Stimulated activated naive B cell treated with anti-CD40 and anti-IgM and Interleukin-4, amounts not matched to agents 10 μg/mL and 1 μg/mL and 100 μg/mL, for 72 hours (primary cell): Measurements from ENCODE around the gene NBPF20.
"Not testable (repeated sequence)": the region's sequence is repeated elsewhere in the genome, so short reads cannot be mapped to it uniquely, and the experiment has no call there.

Experiments
- ATAC-seq, 2 donors: fragments of 150-1000 bp; cut with Tn5 transposase; replicated peaks; 2 replicates each; pipeline ENCODE4 v1.10.0; 2021; ENCODE audit warnings: moderate library complexity in 1 of 2
- DNase-seq: peaks from one replicate; pipeline ENCODE4 v3.0.0; 2021
- H3K27ac Mint-ChIP-seq: one replicate; pipeline ENCODE4 v1.8.0; 2022; ENCODE audit warnings: mild to moderate bottlenecking, mixed read lengths
- H3K27me3 Mint-ChIP-seq, 2 donors: one replicate each; pipeline ENCODE4 v1.8.0; 2022; ENCODE audit warnings: mixed read lengths in 2 of 2
- H3K36me3 Mint-ChIP-seq, 2 donors: one replicate each; pipeline ENCODE4 v1.8.0; 2022; ENCODE audit warnings: mixed read lengths in 2 of 2, mild to moderate bottlenecking in 1 of 2
- H3K4me1 Mint-ChIP-seq, 2 donors: one replicate each; pipeline ENCODE4 v1.8.0; 2022; ENCODE audit warnings: mixed read lengths in 2 of 2, mild to moderate bottlenecking in 1 of 2
- H3K4me3 Mint-ChIP-seq, 2 donors: one replicate each; pipeline ENCODE4 v1.8.0; 2022; ENCODE audit warnings: mild to moderate bottlenecking in 2 of 2, mixed read lengths in 2 of 2, moderate library complexity in 1 of 2
- H3K9me3 Mint-ChIP-seq, 2 donors: one replicate each; pipeline ENCODE4 v1.8.0; 2022; ENCODE audit warnings: mixed read lengths in 2 of 2, mild to moderate bottlenecking in 1 of 2

NBPF20 gene

GRCh38 chr1:145425436-145426029 is at the start of gene NBPF20:
Gene NBPF20 (minus strand): TSS chr1:145425603. CDS start chr1:145405272, 20,331 bp downstream.
- Mint-ChIP-seq H3K9me3 (peaks cover 11 to 16% of the 10 kb centered on the region in 2 donors), H3K4me3 (peak within 1 kb of the TSS; percentile 97 to 99), H3K27me3 (peaks cover 35 to 36% of the 10 kb centered on the region in 2 donors), H3K36me3 (peaks cover 7 to 11% of the 10 kb centered on the region in 2 donors), H3K27ac (peak within 1 kb of the TSS; percentile 87), H3K4me1 (peaks cover 6 to 14% of the 10 kb centered on the region in 2 donors)
- ATAC-seq (peak; percentile 98 to 99), DNase-seq (peak; percentile 79)

- DNase-seq, H3K9me3 Mint-ChIP-seq, ATAC-seq, H3K27me3 Mint-ChIP-seq, H3K36me3 Mint-ChIP-seq, H3K4me1 Mint-ChIP-seq: not testable (repeated sequence)
- peak overlapping the region in 1 of 2 donors; percentile 78 for H3K4me3 Mint-ChIP-seq
- H3K27ac Mint-ChIP-seq, result peak overlapping the region; percentile 93
Observed at GRCh38 chr1:145474837-145475368, 49.5 kb upstream of the NBPF20 start.

GRCh38 chr1:145472731-145473130 is 47.3 kb upstream of the NBPF20 start:
- ATAC-seq, DNase-seq, H3K4me3 Mint-ChIP-seq, H3K4me1 Mint-ChIP-seq, H3K36me3 Mint-ChIP-seq, H3K27ac Mint-ChIP-seq, H3K9me3 Mint-ChIP-seq, H3K27me3 Mint-ChIP-seq: not testable (repeated sequence)

- DNase-seq, H3K27ac Mint-ChIP-seq, H3K36me3 Mint-ChIP-seq, ATAC-seq, H3K27me3 Mint-ChIP-seq, H3K4me1 Mint-ChIP-seq, H3K9me3 Mint-ChIP-seq, H3K4me3 Mint-ChIP-seq: not testable (repeated sequence)
Observed at GRCh38 chr1:145471365-145471764, 46.0 kb upstream of the NBPF20 start.

GRCh38 chr1:145465405-145466144 is 40.2 kb upstream of the NBPF20 start:
- H3K27me3 Mint-ChIP-seq, H3K4me1 Mint-ChIP-seq, H3K9me3 Mint-ChIP-seq, H3K36me3 Mint-ChIP-seq: not testable (repeated sequence)
- Mint-ChIP-seq H3K27ac (peak overlapping the region; percentile 98), H3K4me3 (peak overlapping the region; percentile 79)
- DNase-seq, result peak; percentile 93
- ATAC-seq, result peak; percentile 82 to 86

- not testable (repeated sequence) for H3K36me3 Mint-ChIP-seq, H3K27me3 Mint-ChIP-seq, H3K4me1 Mint-ChIP-seq, H3K9me3 Mint-ChIP-seq
- H3K27ac Mint-ChIP-seq, result peak overlapping the region; percentile 98
- peak; percentile 60 to 64 for ATAC-seq
- H3K4me3 Mint-ChIP-seq, result peak overlapping the region; percentile 79
- peak; percentile 50 for DNase-seq
Observed at GRCh38 chr1:145464708-145465336, 39.4 kb upstream of the NBPF20 start.

- peaks cover 7 to 13% of the 10 kb centered on the region in 2 donors for H3K27me3 Mint-ChIP-seq
- not testable (repeated sequence) for ATAC-seq, H3K4me1 Mint-ChIP-seq, H3K36me3 Mint-ChIP-seq, H3K27ac Mint-ChIP-seq, H3K9me3 Mint-ChIP-seq, DNase-seq, H3K4me3 Mint-ChIP-seq
Observed at GRCh38 chr1:145464017-145464416, 38.6 kb upstream of the NBPF20 start.

- H3K4me3 Mint-ChIP-seq, ATAC-seq, H3K4me1 Mint-ChIP-seq, DNase-seq, H3K27ac Mint-ChIP-seq, H3K36me3 Mint-ChIP-seq, H3K9me3 Mint-ChIP-seq: not testable (repeated sequence)
- H3K27me3 Mint-ChIP-seq, result peaks cover 13 to 15% of the 10 kb centered on the region in 2 donors
Observed at GRCh38 chr1:145460684-145461083, 35.3 kb upstream of the NBPF20 start.

GRCh38 chr1:145460048-145460447 is 34.6 kb upstream of the NBPF20 start:
- H3K36me3 Mint-ChIP-seq, H3K9me3 Mint-ChIP-seq, H3K27ac Mint-ChIP-seq, H3K4me1 Mint-ChIP-seq, DNase-seq, H3K4me3 Mint-ChIP-seq, ATAC-seq: not testable (repeated sequence)
- peaks cover 13 to 15% of the 10 kb centered on the region in 2 donors for H3K27me3 Mint-ChIP-seq

GRCh38 chr1:145459591-145459990 is 34.2 kb upstream of the NBPF20 start:
- ATAC-seq, result peak; percentile 19 to 28
- not testable (repeated sequence) for H3K36me3 Mint-ChIP-seq, DNase-seq, H3K9me3 Mint-ChIP-seq, H3K4me1 Mint-ChIP-seq, H3K27ac Mint-ChIP-seq, H3K4me3 Mint-ChIP-seq
- H3K27me3 Mint-ChIP-seq, result peaks cover 13 to 15% of the 10 kb centered on the region in 2 donors

- not testable (repeated sequence) for H3K27ac Mint-ChIP-seq, DNase-seq, H3K36me3 Mint-ChIP-seq, ATAC-seq, H3K9me3 Mint-ChIP-seq, H3K4me1 Mint-ChIP-seq
- Mint-ChIP-seq H3K27me3 (peaks cover 14 to 16% of the 10 kb centered on the region in 2 donors), H3K4me3 (peak overlapping the region in 1 of 2 donors; percentile 43)
Observed at GRCh38 chr1:145459063-145459462, 33.7 kb upstream of the NBPF20 start.

GRCh38 chr1:145454824-145455177 is 29.4 kb upstream of the NBPF20 start:
- not testable (repeated sequence) for ATAC-seq, H3K4me1 Mint-ChIP-seq, H3K27ac Mint-ChIP-seq, H3K9me3 Mint-ChIP-seq, H3K36me3 Mint-ChIP-seq, H3K4me3 Mint-ChIP-seq, DNase-seq
- peaks cover 17 to 32% of the 10 kb centered on the region in 2 donors for H3K27me3 Mint-ChIP-seq

- ATAC-seq, DNase-seq, H3K27ac Mint-ChIP-seq, H3K36me3 Mint-ChIP-seq, H3K4me1 Mint-ChIP-seq, H3K9me3 Mint-ChIP-seq, H3K4me3 Mint-ChIP-seq: not testable (repeated sequence)
- peaks cover 17 to 32% of the 10 kb centered on the region in 2 donors for H3K27me3 Mint-ChIP-seq
Observed at GRCh38 chr1:145453873-145454823, 28.7 kb upstream of the NBPF20 start.

GRCh38 chr1:145452506-145452905 is 27.1 kb upstream of the NBPF20 start:
- H3K27me3 Mint-ChIP-seq, result peaks cover 10 to 28% of the 10 kb centered on the region in 2 donors
- not testable (repeated sequence) for H3K27ac Mint-ChIP-seq, H3K4me1 Mint-ChIP-seq, DNase-seq, H3K36me3 Mint-ChIP-seq, H3K4me3 Mint-ChIP-seq, H3K9me3 Mint-ChIP-seq, ATAC-seq
